Mammary epithelial cell (primary cell): Measurements from ENCODE around the gene IL18R1.
"Not testable (repeated sequence)": the region's sequence is repeated elsewhere in the genome, so short reads cannot be mapped to it uniquely, and the experiment has no call there.

Source experiments
- EZH2 ChIP-seq: IDR thresholded peaks from 2 replicates; pipeline ENCODE4 v1.6.1; 2012; ENCODE audit warnings: low read length, inconsistent platforms, borderline replicate concordance
- TF ChIP-seq, protein P1 (sequence below), 2 donors: IDR thresholded peaks in 1 of 2; conservative IDR thresholded peaks in 1 of 2; 2 replicates each; pipeline ENCODE4 v1.5.1; 2011 to 2012; ENCODE audit warnings: inconsistent platforms in 2 of 2, low read length in 2 of 2, mild to moderate bottlenecking in 2 of 2, control low read depth in 1 of 2, low read depth in 1 of 2; ENCODE audit not compliant: insufficient read depth in 1 of 2; ENCODE audit errors: extremely low read depth in 1 of 2

- TF ChIP-seq, protein P1, sequence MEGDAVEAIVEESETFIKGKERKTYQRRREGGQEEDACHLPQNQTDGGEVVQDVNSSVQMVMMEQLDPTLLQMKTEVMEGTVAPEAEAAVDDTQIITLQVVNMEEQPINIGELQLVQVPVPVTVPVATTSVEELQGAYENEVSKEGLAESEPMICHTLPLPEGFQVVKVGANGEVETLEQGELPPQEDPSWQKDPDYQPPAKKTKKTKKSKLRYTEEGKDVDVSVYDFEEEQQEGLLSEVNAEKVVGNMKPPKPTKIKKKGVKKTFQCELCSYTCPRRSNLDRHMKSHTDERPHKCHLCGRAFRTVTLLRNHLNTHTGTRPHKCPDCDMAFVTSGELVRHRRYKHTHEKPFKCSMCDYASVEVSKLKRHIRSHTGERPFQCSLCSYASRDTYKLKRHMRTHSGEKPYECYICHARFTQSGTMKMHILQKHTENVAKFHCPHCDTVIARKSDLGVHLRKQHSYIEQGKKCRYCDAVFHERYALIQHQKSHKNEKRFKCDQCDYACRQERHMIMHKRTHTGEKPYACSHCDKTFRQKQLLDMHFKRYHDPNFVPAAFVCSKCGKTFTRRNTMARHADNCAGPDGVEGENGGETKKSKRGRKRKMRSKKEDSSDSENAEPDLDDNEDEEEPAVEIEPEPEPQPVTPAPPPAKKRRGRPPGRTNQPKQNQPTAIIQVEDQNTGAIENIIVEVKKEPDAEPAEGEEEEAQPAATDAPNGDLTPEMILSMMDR (conservative IDR thresholded peaks at IDR 0.05 in 1 of 2, IDR thresholded peaks at IDR 0.05 in 1 of 2; ENCODE audit: extremely low read depth in 1 of 2, insufficient read depth in 1 of 2, low read depth in 1 of 2, low read length in 2 of 2): not testable (repeated sequence)
- TF ChIP-seq EZH2: not testable (repeated sequence)
Measured at GRCh38 chr2:102324914-102325313, 30.7 kb upstream of the IL18R1 start.
